Measurements from ENCODE around the gene BICD1. TPM values are rescaled to one million over a fixed set of nuclear protein-coding genes. Genes with fewer than 3 reads are reported as not detected.

Gene BICD1
- total RNA-seq, 1 donor from 2014 or later: 87.9 TPM

DNA sequence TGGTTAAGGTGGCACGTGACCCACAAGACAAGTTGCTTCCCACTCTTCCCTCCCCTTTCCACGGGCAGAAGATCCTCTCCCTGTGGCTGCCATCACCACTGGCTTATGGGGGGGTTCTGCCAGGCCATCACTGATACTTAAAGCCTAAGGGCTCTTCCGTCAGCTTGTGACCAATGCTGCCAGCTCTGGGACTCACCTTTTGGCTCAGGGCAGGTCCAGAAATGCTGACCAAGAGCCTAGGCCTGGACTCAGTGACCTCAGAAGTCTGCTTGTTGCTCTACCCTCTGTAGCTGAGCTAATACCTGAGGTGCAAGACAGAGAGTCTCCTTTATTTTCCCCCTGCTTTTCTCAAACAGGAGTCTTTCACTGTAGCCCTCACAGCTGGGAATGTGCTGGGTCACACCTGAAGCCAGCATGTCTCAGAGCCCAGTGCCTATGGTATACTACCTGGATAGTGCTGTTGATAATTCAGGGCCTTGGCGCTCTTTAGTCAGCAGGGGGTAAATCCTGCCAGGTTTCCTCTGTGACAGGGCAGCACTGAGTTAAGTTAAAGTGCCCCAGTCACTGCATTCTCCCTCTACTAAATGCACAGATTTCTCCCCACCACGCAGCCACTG is 312.4 kb downstream of the BICD1 start:
- TF ChIP-seq, protein P1, sequence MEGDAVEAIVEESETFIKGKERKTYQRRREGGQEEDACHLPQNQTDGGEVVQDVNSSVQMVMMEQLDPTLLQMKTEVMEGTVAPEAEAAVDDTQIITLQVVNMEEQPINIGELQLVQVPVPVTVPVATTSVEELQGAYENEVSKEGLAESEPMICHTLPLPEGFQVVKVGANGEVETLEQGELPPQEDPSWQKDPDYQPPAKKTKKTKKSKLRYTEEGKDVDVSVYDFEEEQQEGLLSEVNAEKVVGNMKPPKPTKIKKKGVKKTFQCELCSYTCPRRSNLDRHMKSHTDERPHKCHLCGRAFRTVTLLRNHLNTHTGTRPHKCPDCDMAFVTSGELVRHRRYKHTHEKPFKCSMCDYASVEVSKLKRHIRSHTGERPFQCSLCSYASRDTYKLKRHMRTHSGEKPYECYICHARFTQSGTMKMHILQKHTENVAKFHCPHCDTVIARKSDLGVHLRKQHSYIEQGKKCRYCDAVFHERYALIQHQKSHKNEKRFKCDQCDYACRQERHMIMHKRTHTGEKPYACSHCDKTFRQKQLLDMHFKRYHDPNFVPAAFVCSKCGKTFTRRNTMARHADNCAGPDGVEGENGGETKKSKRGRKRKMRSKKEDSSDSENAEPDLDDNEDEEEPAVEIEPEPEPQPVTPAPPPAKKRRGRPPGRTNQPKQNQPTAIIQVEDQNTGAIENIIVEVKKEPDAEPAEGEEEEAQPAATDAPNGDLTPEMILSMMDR (IDR thresholded peaks at IDR 0.05; ENCODE audit: unreplicated experiment): no peak
- no peaks in the 10 kb centered on the region for H3K27me3 Mint-ChIP-seq (ENCODE audit: unreplicated experiment)
- no peak overlapping the region for H3K27ac Mint-ChIP-seq (ENCODE audit: unreplicated experiment)
- H3K36me3 Mint-ChIP-seq (ENCODE audit: low read depth, unreplicated experiment): peaks cover 11% of the 10 kb centered on the region
- H3K9me3 Mint-ChIP-seq (ENCODE audit: unreplicated experiment): no peaks in the 10 kb centered on the region
- DNase-seq (ENCODE audit: low spot score): no peak
- no peak overlapping the region for H3K4me3 Mint-ChIP-seq (ENCODE audit: unreplicated experiment)
- peaks cover 11% of the 10 kb centered on the region for H3K4me1 Mint-ChIP-seq (ENCODE audit: unreplicated experiment)

DNA sequence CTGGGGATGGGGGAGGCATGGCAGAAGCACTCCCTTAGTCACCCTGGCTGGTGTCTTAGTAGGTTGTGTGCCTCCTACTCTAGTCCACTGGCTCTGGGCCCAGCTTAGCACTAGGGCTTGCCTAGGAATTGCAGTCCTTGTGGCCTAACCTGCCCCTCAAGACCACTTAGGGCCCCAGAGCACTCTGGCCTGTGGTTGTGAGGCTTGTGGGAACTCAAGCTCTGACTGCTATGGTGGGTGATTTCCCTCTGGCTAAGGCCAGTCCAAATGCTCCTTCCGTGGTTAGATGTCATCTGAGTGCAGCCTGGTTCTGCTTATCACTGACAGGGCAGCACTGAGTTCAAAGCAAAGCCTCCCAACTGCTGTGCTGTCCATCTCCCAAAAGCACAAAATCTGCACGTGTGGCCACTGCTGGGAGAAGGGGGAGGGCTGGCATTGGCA is 312.9 kb downstream of the BICD1 start:
- TF ChIP-seq, protein P1 (IDR thresholded peaks at IDR 0.05; ENCODE audit: unreplicated experiment): no peak
- H3K27ac Mint-ChIP-seq (ENCODE audit: unreplicated experiment): no peak overlapping the region
- H3K27me3 Mint-ChIP-seq (ENCODE audit: unreplicated experiment): no peaks in the 10 kb centered on the region
- H3K9me3 Mint-ChIP-seq (ENCODE audit: unreplicated experiment): no peaks in the 10 kb centered on the region
- H3K36me3 Mint-ChIP-seq (ENCODE audit: low read depth, unreplicated experiment): peaks cover 14% of the 10 kb centered on the region
- no peak overlapping the region for H3K4me3 Mint-ChIP-seq (ENCODE audit: unreplicated experiment)
- peaks cover 11% of the 10 kb centered on the region for H3K4me1 Mint-ChIP-seq (ENCODE audit: unreplicated experiment)
- DNase-seq (ENCODE audit: low spot score): no peak

DNA sequence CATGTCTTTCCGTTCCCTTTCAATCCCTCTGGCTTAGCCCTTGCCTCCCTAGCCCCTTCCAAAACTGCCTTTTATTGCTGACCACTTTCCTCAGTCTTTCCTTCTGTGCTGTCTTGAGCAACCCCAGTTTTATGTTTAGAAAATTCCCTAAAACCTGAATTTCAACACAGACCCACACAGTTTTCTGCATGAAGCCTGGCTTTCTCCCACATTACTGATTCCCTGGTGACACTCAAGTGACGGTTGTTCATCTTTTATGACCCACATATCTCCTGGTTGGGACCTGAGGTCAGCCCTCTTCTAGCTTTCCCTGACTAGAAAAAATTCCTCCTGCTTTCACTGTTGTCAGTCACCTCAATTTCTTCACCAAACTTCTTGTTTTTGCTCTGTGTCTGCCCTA is 313.7 kb downstream of the BICD1 start:
- Mint-ChIP-seq H3K4me1 (ENCODE audit: unreplicated experiment) (peaks cover 11% of the 10 kb centered on the region), H3K27ac (ENCODE audit: unreplicated experiment) (peak overlapping the region; percentile 10)
- TF ChIP-seq, protein P1 (IDR thresholded peaks at IDR 0.05; ENCODE audit: unreplicated experiment): no peak

DNA sequence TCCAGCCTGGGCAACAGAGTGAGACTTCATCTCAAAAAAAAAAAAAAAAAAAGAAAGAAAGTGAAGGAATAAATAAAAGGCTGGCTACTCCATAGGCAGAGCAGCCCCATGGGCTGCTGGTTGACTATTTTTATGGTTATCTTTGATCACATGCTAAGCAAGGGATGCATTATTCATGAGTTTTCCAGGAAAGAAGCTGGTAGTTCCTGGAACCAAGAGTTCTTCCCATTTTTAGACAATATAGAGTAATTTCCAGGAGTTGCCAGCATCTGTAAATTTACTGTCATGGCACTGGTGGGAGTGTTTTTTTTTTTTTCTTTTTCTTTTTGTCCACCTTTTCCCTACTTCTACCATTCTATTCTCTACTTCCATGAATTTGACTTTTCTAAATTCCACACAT is 316.9 kb downstream of the BICD1 start:
- Mint-ChIP-seq H3K27me3 (ENCODE audit: unreplicated experiment) (peaks cover 2% of the 10 kb centered on the region), H3K27ac (ENCODE audit: unreplicated experiment) (no peak overlapping the region), H3K4me3 (ENCODE audit: unreplicated experiment) (no peak overlapping the region), H3K9me3 (ENCODE audit: unreplicated experiment) (no peaks in the 10 kb centered on the region), H3K4me1 (ENCODE audit: unreplicated experiment) (peaks cover 11% of the 10 kb centered on the region), H3K36me3 (ENCODE audit: low read depth, unreplicated experiment) (peaks cover 31% of the 10 kb centered on the region)
- no peak for DNase-seq (ENCODE audit: low spot score)
- TF ChIP-seq, protein P1 (IDR thresholded peaks at IDR 0.05; ENCODE audit: unreplicated experiment): no peak

More for the DNA sequence above, 313.7 kb downstream of the BICD1 start:
- H3K36me3 Mint-ChIP-seq (ENCODE audit: low read depth, unreplicated experiment): peaks cover 14% of the 10 kb centered on the region
- H3K27me3 Mint-ChIP-seq (ENCODE audit: unreplicated experiment): no peaks in the 10 kb centered on the region
- H3K9me3 Mint-ChIP-seq (ENCODE audit: unreplicated experiment): no peaks in the 10 kb centered on the region
- peak overlapping the region; percentile 30 for H3K4me3 Mint-ChIP-seq (ENCODE audit: unreplicated experiment)
- DNase-seq (ENCODE audit: low spot score): no peak

DNA sequence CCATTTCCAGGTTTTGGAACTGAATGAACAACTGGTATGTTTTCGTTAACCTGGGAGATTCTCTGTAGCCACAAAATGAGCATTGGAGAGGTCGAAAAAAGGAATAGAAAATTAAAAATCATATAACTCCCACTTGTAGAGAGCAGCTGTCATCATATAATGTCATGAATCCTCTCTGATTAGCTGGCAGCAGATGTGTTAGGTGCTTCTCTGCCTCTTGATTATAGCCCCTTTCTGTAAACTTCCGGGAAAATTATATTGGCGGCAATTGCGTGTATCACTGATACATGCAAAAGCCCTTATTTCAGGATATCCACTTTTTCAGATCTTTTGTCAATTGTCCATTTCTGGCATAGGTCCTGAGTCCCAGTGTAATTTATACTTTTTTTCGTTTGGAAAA is 324.4 kb downstream of the BICD1 start:
- Mint-ChIP-seq H3K9me3 (ENCODE audit: unreplicated experiment) (no peaks in the 10 kb centered on the region), H3K36me3 (ENCODE audit: low read depth, unreplicated experiment) (peaks cover 33% of the 10 kb centered on the region), H3K4me3 (ENCODE audit: unreplicated experiment) (no peak overlapping the region), H3K4me1 (ENCODE audit: unreplicated experiment) (peaks cover 12% of the 10 kb centered on the region), H3K27ac (ENCODE audit: unreplicated experiment) (peak overlapping the region; percentile 79), H3K27me3 (ENCODE audit: unreplicated experiment) (peaks cover 2% of the 10 kb centered on the region)
- DNase-seq (ENCODE audit: low spot score): no peak
- TF ChIP-seq, protein P1 (IDR thresholded peaks at IDR 0.05; ENCODE audit: unreplicated experiment): no peak

Data from endothelial cell (in vitro differentiated cells).